Activated effector memory CD4-positive, alpha-beta T cell treated with Interleukin-2 at 50 U/mL for 16 hours (primary cell): Measurements from ENCODE around the gene GOLGA8J.
"Not testable (repeated sequence)": the region's sequence is repeated elsewhere in the genome, so short reads cannot be mapped to it uniquely, and the experiment has no call there.

ENCODE experiments used
- DNase-seq: peaks from one replicate; pipeline ENCODE4 v3.0.0-alpha.2; 2020

Gene GOLGA8J

GRCh38 chr15:30080816-30081215 is 1.9 kb upstream of the GOLGA8J start:
- not testable (repeated sequence) for DNase-seq

GRCh38 chr15:30097827-30098226 is 15.1 kb downstream of the GOLGA8J start:
- not testable (repeated sequence) for DNase-seq

GRCh38 chr15:30102890-30103289 is 20.1 kb downstream of the GOLGA8J start:
- DNase-seq, result not testable (repeated sequence)

GRCh38 chr15:30103941-30104507 is 21.3 kb downstream of the GOLGA8J start:
- not testable (repeated sequence) for DNase-seq

DNA sequence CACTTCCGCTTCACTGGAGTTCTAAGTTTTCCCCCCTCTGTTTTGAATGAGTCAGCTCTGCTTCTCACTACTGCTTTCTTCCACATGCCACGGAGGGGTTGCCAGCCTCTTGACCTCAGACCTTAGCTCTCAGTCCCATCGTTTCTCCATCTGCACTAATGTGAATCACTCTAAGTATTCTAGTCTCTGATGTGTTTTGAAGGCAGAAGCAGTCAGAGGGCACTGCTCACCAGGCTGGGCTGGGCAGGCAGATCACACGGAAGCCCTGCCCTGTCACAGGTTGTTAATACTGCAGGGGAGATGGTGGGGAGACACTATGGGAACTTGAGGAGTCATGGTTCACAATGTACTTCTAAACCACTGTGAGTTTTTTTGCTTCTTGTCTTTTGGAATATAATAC is 27.8 kb downstream of the GOLGA8J start:
- DNase-seq, result not testable (repeated sequence)

DNA sequence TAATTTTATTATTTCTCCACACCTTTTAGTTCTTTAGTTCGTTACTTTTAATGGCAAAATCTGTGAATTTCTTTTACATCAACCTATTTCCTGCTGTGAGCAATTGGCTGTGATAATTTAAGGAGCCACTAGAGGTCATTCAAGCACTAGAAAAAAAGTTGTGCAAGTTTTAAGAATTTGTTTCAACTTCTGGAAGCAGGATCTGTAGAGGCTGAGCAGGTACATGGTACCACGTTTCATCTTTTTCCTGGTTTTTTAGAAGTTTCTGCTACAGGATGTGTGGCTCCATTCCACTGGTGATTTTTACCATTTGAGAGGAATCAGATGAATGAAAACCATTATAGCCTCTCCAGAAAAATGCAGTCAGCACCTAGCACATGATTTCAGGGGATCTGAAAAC is 47.3 kb downstream of the GOLGA8J start:
- DNase-seq, result not testable (repeated sequence)

DNA sequence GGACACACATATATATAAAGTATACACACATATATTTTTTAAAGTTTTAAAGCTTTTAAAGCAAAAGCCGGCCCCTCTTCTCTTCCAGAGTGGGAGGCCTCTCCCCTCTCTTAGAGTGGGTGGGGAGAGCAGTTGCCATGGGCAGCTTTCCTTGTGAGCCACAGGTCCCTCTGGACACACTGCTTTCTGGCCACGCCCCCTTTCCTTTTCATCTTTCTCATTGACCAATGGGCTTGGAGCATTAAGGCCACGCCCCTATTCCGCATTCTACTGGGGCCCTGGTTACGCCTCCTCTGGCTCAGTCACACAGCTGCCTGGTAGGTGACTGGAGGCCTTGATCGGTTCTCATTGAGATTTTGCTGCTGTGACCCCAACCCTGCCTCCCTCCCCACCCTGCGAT is 52.0 kb downstream of the GOLGA8J start, which contains the start of gene GOLGA8T:
Gene GOLGA8T, plus strand, starts transcription at position 301 of the 400 bp plus-strand sequence. Its CDS starts 98 bp downstream, at position 399.
- not testable (repeated sequence) for DNase-seq
